ENCODE results near the gene MS4A4A. TPM values are rescaled to one million over a fixed set of nuclear protein-coding genes. Genes with fewer than 3 reads are reported as not detected.

Gene MS4A4A
- polyA plus RNA-seq, 2 donors: 1.3 to 1.7 TPM

- no peaks in the 10 kb centered on the region for H3K36me3 ChIP-seq (ENCODE audit: control insufficient read depth in 2 of 2, insufficient read depth in 2 of 2, low read length in 1 of 2)
- no peaks in the 10 kb centered on the region for H3K9me3 ChIP-seq (ENCODE audit: control insufficient read depth in 2 of 2, insufficient read depth in 1 of 2, low read depth in 1 of 2, low read length in 1 of 2)
- WGBS, 2 donors: 72 to 74% methylated on average over 10 of the region's 10 CpGs
- H3K4me3 ChIP-seq (ENCODE audit: low read depth in 1 of 2, low read length in 2 of 2): no peak overlapping the region
- H3K27ac ChIP-seq (ENCODE audit: low read depth in 2 of 2, low read length in 1 of 2): no peak overlapping the region
- H3K27me3 ChIP-seq (ENCODE audit: control insufficient read depth in 1 of 2, insufficient read depth in 2 of 2, low read length in 2 of 2): no peaks in the 10 kb centered on the region
- H3K4me1 ChIP-seq (ENCODE audit: control insufficient read depth in 2 of 2, insufficient read depth in 2 of 2, low read length in 1 of 2): no peaks in the 10 kb centered on the region
Observed at GRCh38 chr11:60343094-60343704, 62.7 kb downstream of the MS4A4A start.

DNA sequence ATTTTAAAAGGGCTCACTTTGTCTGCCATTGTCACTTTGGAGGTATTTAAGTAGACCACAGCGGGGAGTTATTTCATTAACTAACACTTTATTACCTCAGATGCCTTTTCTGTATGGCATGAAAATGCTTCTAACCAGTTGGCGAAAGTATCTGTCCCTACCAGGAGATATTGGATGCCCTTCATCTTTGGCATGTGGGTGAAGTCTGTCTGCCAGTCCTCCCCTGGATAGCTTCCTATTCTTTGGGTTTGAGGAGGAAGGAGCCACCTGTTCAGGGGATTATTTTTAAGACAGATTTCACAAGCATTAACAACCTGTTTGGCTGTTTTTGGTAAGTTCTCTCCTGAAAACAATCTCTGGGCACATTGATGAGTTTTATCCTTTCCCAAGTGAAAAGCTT lies 63.7 kb downstream of the MS4A4A start:
- WGBS, 2 donors: 83 to 93% methylated on average over 2 of the region's 2 CpGs
- H3K9me3 ChIP-seq (ENCODE audit: control insufficient read depth in 2 of 2, insufficient read depth in 1 of 2, low read depth in 1 of 2, low read length in 1 of 2): no peaks in the 10 kb centered on the region
- no peaks in the 10 kb centered on the region for H3K36me3 ChIP-seq (ENCODE audit: control insufficient read depth in 2 of 2, insufficient read depth in 2 of 2, low read length in 1 of 2)
- H3K27me3 ChIP-seq (ENCODE audit: control insufficient read depth in 1 of 2, insufficient read depth in 2 of 2, low read length in 2 of 2): no peaks in the 10 kb centered on the region
- H3K27ac ChIP-seq (ENCODE audit: low read depth in 2 of 2, low read length in 1 of 2): no peak overlapping the region
- no peak overlapping the region for H3K4me3 ChIP-seq (ENCODE audit: low read depth in 1 of 2, low read length in 2 of 2)
- no peaks in the 10 kb centered on the region for H3K4me1 ChIP-seq (ENCODE audit: control insufficient read depth in 2 of 2, insufficient read depth in 2 of 2, low read length in 1 of 2)

GRCh38 chr11:60345489-60345888 lies 65.0 kb downstream of the MS4A4A start:
- Histone ChIP-seq H3K9me3 (ENCODE audit: control insufficient read depth in 2 of 2, insufficient read depth in 1 of 2, low read depth in 1 of 2, low read length in 1 of 2) (no peaks in the 10 kb centered on the region), H3K4me3 (ENCODE audit: low read depth in 1 of 2, low read length in 2 of 2) (no peak overlapping the region), H3K27ac (ENCODE audit: low read depth in 2 of 2, low read length in 1 of 2) (no peak overlapping the region), H3K36me3 (ENCODE audit: control insufficient read depth in 2 of 2, insufficient read depth in 2 of 2, low read length in 1 of 2) (no peaks in the 10 kb centered on the region), H3K27me3 (ENCODE audit: control insufficient read depth in 1 of 2, insufficient read depth in 2 of 2, low read length in 2 of 2) (no peaks in the 10 kb centered on the region), H3K4me1 (ENCODE audit: control insufficient read depth in 2 of 2, insufficient read depth in 2 of 2, low read length in 1 of 2) (no peaks in the 10 kb centered on the region)

DNA sequence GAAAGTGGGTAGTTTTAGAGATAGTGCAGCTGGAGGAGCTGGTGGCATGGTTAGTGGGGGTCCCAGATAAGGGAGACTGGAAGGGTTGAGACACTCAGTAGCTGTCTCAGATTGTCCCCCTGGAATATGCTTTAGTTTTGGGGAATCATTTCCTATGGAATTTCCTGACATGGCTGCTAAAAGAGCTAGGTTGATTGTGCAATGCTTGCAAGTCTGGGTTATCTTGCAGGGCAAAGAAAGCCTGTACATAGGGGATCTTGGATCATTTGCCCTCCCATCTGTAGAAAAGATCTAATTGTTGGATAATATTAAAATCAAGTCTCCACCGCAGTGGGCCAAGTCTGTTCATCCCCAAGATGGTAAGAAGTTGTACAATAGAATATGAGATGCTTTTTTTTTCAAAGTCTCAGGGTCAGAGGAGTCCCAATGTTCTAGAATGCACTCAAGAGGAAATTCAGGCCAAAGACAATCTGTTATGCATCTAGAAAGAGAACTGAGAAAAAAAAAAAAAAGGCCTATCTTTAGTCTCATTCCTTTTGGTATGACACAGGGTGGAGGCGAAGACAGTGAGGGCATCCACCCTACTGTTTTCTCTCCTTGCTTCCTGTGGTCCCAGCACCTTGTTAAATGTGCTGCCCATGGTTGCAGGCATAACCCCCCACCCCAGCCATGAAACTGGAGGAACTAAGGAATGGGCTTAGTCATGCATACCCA lies 66.8 kb downstream of the MS4A4A start:
- H3K4me3 ChIP-seq (ENCODE audit: low read depth in 1 of 2, low read length in 2 of 2): no peak overlapping the region
- no peaks in the 10 kb centered on the region for H3K27me3 ChIP-seq (ENCODE audit: control insufficient read depth in 1 of 2, insufficient read depth in 2 of 2, low read length in 2 of 2)
- H3K9me3 ChIP-seq (ENCODE audit: control insufficient read depth in 2 of 2, insufficient read depth in 1 of 2, low read depth in 1 of 2, low read length in 1 of 2): no peaks in the 10 kb centered on the region
- no peak overlapping the region for H3K27ac ChIP-seq (ENCODE audit: low read depth in 2 of 2, low read length in 1 of 2)
- no peaks in the 10 kb centered on the region for H3K4me1 ChIP-seq (ENCODE audit: control insufficient read depth in 2 of 2, insufficient read depth in 2 of 2, low read length in 1 of 2)
- H3K36me3 ChIP-seq (ENCODE audit: control insufficient read depth in 2 of 2, insufficient read depth in 2 of 2, low read length in 1 of 2): no peaks in the 10 kb centered on the region
- 86 to 88% methylated on average over 2 of the region's 2 CpGs for WGBS, 2 donors

GRCh38 chr11:60348116-60348515 lies 67.7 kb downstream of the MS4A4A start:
- Histone ChIP-seq H3K36me3 (ENCODE audit: control insufficient read depth in 2 of 2, insufficient read depth in 2 of 2, low read length in 1 of 2) (no peaks in the 10 kb centered on the region), H3K4me1 (ENCODE audit: control insufficient read depth in 2 of 2, insufficient read depth in 2 of 2, low read length in 1 of 2) (no peaks in the 10 kb centered on the region), H3K4me3 (ENCODE audit: low read depth in 1 of 2, low read length in 2 of 2) (no peak overlapping the region), H3K27ac (ENCODE audit: low read depth in 2 of 2, low read length in 1 of 2) (no peak overlapping the region), H3K27me3 (ENCODE audit: control insufficient read depth in 1 of 2, insufficient read depth in 2 of 2, low read length in 2 of 2) (no peaks in the 10 kb centered on the region), H3K9me3 (ENCODE audit: control insufficient read depth in 2 of 2, insufficient read depth in 1 of 2, low read depth in 1 of 2, low read length in 1 of 2) (no peaks in the 10 kb centered on the region)
- WGBS, 2 donors: 66 to 70% methylated on average over 2 of the region's 2 CpGs

DNA sequence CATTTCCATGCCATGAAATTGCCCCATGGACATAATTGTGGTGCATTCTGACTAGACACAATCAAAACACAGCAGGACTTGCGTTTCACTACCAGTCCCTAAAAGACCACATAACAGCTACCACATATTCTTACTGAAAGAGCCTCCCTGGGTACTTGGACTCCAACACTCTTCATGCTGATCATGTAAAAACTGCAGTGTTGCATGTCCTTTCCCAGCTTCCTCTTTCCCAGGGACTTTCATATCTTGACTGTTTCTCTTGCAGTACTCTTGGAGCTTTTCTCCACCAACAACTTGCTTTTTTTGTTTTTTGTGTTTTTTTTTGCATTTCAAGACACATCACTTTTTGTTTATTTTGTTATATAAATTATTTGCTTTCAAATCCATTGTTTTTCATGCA lies 69.5 kb downstream of the MS4A4A start:
- Histone ChIP-seq H3K27me3 (ENCODE audit: control insufficient read depth in 1 of 2, insufficient read depth in 2 of 2, low read length in 2 of 2) (no peaks in the 10 kb centered on the region), H3K9me3 (ENCODE audit: control insufficient read depth in 2 of 2, insufficient read depth in 1 of 2, low read depth in 1 of 2, low read length in 1 of 2) (no peaks in the 10 kb centered on the region), H3K27ac (ENCODE audit: low read depth in 2 of 2, low read length in 1 of 2) (no peak overlapping the region), H3K4me3 (ENCODE audit: low read depth in 1 of 2, low read length in 2 of 2) (no peak overlapping the region), H3K36me3 (ENCODE audit: control insufficient read depth in 2 of 2, insufficient read depth in 2 of 2, low read length in 1 of 2) (no peaks in the 10 kb centered on the region), H3K4me1 (ENCODE audit: control insufficient read depth in 2 of 2, insufficient read depth in 2 of 2, low read length in 1 of 2) (no peaks in the 10 kb centered on the region)
- WGBS, 2 donors: 83 to 87% methylated on average over 1 of the region's 1 CpG

GRCh38 chr11:60357771-60358170 lies 77.3 kb downstream of the MS4A4A start:
- H3K27ac ChIP-seq (ENCODE audit: low read depth in 2 of 2, low read length in 1 of 2): no peak overlapping the region
- H3K4me3 ChIP-seq (ENCODE audit: low read depth in 1 of 2, low read length in 2 of 2): no peak overlapping the region
- peaks cover 0 to 6% of the 10 kb centered on the region in 2 donors for H3K9me3 ChIP-seq (ENCODE audit: control insufficient read depth in 2 of 2, insufficient read depth in 1 of 2, low read depth in 1 of 2, low read length in 1 of 2)
- 26 to 27% methylated on average over 2 of the region's 2 CpGs for WGBS, 2 donors
- H3K36me3 ChIP-seq (ENCODE audit: control insufficient read depth in 2 of 2, insufficient read depth in 2 of 2, low read length in 1 of 2): no peaks in the 10 kb centered on the region
- no peaks in the 10 kb centered on the region for H3K4me1 ChIP-seq (ENCODE audit: control insufficient read depth in 2 of 2, insufficient read depth in 2 of 2, low read length in 1 of 2)
- no peaks in the 10 kb centered on the region for H3K27me3 ChIP-seq (ENCODE audit: control insufficient read depth in 1 of 2, insufficient read depth in 2 of 2, low read length in 2 of 2)

Other genes with a start within 250 kb of the MS4A4A start
- gene OOSP2, start 240.3 kb upstream of the MS4A4A start, polyA plus RNA-seq: not detected
- gene MS4A3, start 224.0 kb upstream of the MS4A4A start, polyA plus RNA-seq: not detected
- gene MS4A2, start 192.0 kb upstream of the MS4A4A start, polyA plus RNA-seq: under 1 TPM; 0.08 to 0.42 TPM
- 10 to 100 TPM in 1 of 2 donors, 1 to 10 TPM in 1; 7.4 to 11.4 TPM for gene MS4A6A, start 97.6 kb upstream of the MS4A4A start, polyA plus RNA-seq
- under 1 TPM; 0.37 to 0.51 TPM for gene MS4A4E, start 37.5 kb upstream of the MS4A4A start, polyA plus RNA-seq
- gene MS4A6E, start 46.6 kb downstream of the MS4A4A start, polyA plus RNA-seq: not detected
- 1 to 10 TPM; 1.1 to 1.3 TPM for gene MS4A7, start 97.9 kb downstream of the MS4A4A start, polyA plus RNA-seq
- under 1 TPM; 0.16 to 0.26 TPM for gene MS4A14, start 115.8 kb downstream of the MS4A4A start, polyA plus RNA-seq
- not detected for gene MS4A5, start 148.9 kb downstream of the MS4A4A start, polyA plus RNA-seq
- 1 to 10 TPM in 1 of 2 donors, under 1 TPM in 1; 0.36 to 1.5 TPM for gene MS4A1, start 175.2 kb downstream of the MS4A4A start, polyA plus RNA-seq
- gene MS4A12, start 212.1 kb downstream of the MS4A4A start, polyA plus RNA-seq: not detected
- not detected for gene MS4A13, start 234.7 kb downstream of the MS4A4A start, polyA plus RNA-seq

Measured in esophagus (tissue), 2 donors.